HL-60 (cell line): ENCODE data around the gene DNAH17.

Source experiments
- DNase-seq, 2 experiments: peaks; one replicate each; pipeline ENCODE4 v3.0.0-alpha.2; 2010 to 2020; ENCODE audit warnings: low read depth in 1 of 2, low spot score in 1 of 2
- H3K27ac ChIP-seq: fragments of 250-450 bp; sonication (Bioruptor Pico); replicated peaks from 2 replicates; pipeline ENCODE4 v1.5.1; 2020; ENCODE audit warnings: mild to moderate bottlenecking, moderate library complexity
- H3K27me3 ChIP-seq: fragments of 250-450 bp; sonication (Bioruptor Pico); 2 replicates; pipeline ENCODE4 v1.5.1; 2021; ENCODE audit warnings: mild to moderate bottlenecking, moderate library complexity; ENCODE audit not compliant: insufficient read depth, poor library complexity, severe bottlenecking
- H3K4me3 ChIP-seq: replicated peaks from 2 replicates; pipeline ENCODE4 v1.5.1; 2011; ENCODE audit warnings: mild to moderate bottlenecking, control low read depth, low read length; ENCODE audit not compliant: insufficient read depth
- GABPA ChIP-seq: IDR thresholded peaks from 2 replicates; pipeline ENCODE4 v1.6.1; 2012; ENCODE audit warnings: low read depth
- POLR2AphosphoS5 ChIP-seq: IDR thresholded peaks from 2 replicates; pipeline ENCODE4 v1.6.1; 2012; ENCODE audit warnings: low read depth
- SPI1 ChIP-seq: IDR thresholded peaks from 2 replicates; pipeline ENCODE4 v1.6.1; 2012; ENCODE audit warnings: low read depth, mild to moderate bottlenecking, borderline replicate concordance
- TF ChIP-seq, protein P1 (sequence below): IDR thresholded peaks from 2 replicates; pipeline ENCODE4 v1.6.1; 2012; ENCODE audit warnings: low read depth; ENCODE audit not compliant: insufficient replicate concordance
- TF ChIP-seq, protein P2 (sequence below): IDR thresholded peaks from one replicate; pipeline ENCODE4 v1.5.1; 2011; ENCODE audit warnings: low read length, control low read depth, inconsistent platforms; ENCODE audit not compliant: insufficient read depth

DNAH17 gene

DNA sequence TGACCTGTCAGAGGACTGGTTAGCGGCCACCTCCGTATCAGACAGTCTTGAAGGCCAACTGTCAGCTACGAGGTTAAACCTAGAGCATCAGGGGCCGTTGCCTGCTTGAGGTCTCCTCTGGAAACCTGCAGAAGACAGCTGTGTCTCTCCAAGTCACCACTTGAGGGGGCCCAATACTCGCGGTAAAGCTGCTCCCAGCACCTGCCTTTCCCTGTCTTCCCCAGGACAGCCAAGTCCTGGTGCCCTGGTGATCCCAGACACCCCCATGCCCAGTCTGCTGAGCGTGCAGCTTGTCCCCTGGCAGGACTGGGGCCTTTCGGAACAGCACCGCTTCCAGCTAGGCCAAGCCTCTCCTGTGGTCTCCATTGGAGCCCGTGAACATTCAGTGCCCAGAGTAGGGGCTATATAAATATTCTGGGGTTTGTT is 80.1 kb downstream of the DNAH17 start:
- H3K27ac ChIP-seq: no peak overlapping the region
- peak; percentile 30 to 75 for DNase-seq
- TF ChIP-seq, protein P1, sequence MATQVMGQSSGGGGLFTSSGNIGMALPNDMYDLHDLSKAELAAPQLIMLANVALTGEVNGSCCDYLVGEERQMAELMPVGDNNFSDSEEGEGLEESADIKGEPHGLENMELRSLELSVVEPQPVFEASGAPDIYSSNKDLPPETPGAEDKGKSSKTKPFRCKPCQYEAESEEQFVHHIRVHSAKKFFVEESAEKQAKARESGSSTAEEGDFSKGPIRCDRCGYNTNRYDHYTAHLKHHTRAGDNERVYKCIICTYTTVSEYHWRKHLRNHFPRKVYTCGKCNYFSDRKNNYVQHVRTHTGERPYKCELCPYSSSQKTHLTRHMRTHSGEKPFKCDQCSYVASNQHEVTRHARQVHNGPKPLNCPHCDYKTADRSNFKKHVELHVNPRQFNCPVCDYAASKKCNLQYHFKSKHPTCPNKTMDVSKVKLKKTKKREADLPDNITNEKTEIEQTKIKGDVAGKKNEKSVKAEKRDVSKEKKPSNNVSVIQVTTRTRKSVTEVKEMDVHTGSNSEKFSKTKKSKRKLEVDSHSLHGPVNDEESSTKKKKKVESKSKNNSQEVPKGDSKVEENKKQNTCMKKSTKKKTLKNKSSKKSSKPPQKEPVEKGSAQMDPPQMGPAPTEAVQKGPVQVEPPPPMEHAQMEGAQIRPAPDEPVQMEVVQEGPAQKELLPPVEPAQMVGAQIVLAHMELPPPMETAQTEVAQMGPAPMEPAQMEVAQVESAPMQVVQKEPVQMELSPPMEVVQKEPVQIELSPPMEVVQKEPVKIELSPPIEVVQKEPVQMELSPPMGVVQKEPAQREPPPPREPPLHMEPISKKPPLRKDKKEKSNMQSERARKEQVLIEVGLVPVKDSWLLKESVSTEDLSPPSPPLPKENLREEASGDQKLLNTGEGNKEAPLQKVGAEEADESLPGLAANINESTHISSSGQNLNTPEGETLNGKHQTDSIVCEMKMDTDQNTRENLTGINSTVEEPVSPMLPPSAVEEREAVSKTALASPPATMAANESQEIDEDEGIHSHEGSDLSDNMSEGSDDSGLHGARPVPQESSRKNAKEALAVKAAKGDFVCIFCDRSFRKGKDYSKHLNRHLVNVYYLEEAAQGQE: no peak
- TF ChIP-seq, protein P2, sequence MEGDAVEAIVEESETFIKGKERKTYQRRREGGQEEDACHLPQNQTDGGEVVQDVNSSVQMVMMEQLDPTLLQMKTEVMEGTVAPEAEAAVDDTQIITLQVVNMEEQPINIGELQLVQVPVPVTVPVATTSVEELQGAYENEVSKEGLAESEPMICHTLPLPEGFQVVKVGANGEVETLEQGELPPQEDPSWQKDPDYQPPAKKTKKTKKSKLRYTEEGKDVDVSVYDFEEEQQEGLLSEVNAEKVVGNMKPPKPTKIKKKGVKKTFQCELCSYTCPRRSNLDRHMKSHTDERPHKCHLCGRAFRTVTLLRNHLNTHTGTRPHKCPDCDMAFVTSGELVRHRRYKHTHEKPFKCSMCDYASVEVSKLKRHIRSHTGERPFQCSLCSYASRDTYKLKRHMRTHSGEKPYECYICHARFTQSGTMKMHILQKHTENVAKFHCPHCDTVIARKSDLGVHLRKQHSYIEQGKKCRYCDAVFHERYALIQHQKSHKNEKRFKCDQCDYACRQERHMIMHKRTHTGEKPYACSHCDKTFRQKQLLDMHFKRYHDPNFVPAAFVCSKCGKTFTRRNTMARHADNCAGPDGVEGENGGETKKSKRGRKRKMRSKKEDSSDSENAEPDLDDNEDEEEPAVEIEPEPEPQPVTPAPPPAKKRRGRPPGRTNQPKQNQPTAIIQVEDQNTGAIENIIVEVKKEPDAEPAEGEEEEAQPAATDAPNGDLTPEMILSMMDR: peak; percentile 58
- no peaks in the 10 kb centered on the region for H3K27me3 ChIP-seq
- no peak overlapping the region for H3K4me3 ChIP-seq

DNA sequence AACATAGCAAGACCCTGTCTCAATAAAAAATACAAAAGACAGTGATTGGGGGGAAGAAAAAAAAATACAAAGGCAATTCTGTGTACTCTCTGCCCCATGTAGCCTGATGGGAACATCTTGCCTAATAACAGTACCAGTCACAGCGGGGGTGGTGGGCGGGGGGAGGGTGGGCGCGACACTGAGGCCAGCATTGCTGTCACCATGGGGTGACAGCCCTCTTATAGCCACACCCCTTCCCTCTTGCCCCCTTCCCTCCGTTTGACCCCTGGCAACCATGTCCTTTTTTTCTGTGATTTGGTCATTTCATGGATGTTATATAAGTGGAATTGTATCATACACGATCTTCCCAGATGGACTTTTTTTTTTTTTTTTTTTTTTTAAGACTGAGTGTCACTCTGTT is 80.9 kb downstream of the DNAH17 start:
- no peak overlapping the region for H3K4me3 ChIP-seq
- no peak for DNase-seq

DNA sequence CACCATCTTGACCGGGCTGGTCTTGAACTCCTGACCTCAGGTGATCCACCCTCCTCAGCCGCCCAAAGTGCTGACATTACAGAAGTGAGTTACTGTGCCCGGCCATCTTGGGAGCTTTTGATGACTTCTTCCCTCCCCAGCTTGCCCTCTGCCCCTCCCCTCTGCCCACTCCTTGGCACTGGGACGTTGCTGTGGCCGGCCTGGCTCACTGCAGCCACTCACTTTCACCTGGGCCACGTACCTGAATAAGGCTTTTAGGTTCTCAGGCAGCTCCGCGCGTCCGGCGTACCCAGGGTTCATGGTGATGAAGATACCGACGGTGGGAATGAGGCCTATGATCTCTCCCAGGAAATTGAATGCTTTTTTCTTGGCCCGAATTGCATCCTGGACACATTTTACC is 81.6 kb downstream of the DNAH17 start:
- TF ChIP-seq SPI1: no peak
- TF ChIP-seq, protein P2: no peak
- TF ChIP-seq, protein P1: no peak
- TF ChIP-seq POLR2AphosphoS5: no peak
- no peak for TF ChIP-seq GABPA
- DNase-seq: no peak
- H3K27me3 ChIP-seq: no peaks in the 10 kb centered on the region
- no peak overlapping the region for H3K27ac ChIP-seq
- no peak overlapping the region for H3K4me3 ChIP-seq

More for the DNA sequence above, 80.9 kb downstream of the DNAH17 start:
- TF ChIP-seq GABPA (no peak), SPI1 (no peak), POLR2AphosphoS5 (no peak)
- TF ChIP-seq, protein P1: no peak
- TF ChIP-seq, protein P2: no peak
- H3K27me3 ChIP-seq: no peaks in the 10 kb centered on the region
- H3K27ac ChIP-seq: no peak overlapping the region
